Tibial nerve (tissue), 4 donors: ENCODE data around the gene SPEN.

Source experiments
- CTCF ChIP-seq, 5 experiments: fragments of 200-600 bp in 3 of 5; fragments of 450-650 bp in 2 of 5; sonication (generic) in 3 of 5; IDR thresholded peaks; one replicate each; pipeline ENCODE4 v1.5.1; 2016 to 2019; ENCODE audit warnings: antibody characterized with exemption in 5 of 5, mild to moderate bottlenecking in 3 of 5, moderate library complexity in 2 of 5
- EP300 ChIP-seq, 2 donors: sonication (generic); formaldehyde crosslinking; IDR thresholded peaks; one replicate each; pipeline ENCODE4 v1.6.1; 2017; ENCODE audit warnings: antibody characterized with exemption in 2 of 2, mild to moderate bottlenecking in 1 of 2

- no peak for TF ChIP-seq CTCF (IDR thresholded peaks at IDR 0.05)
- no peak for TF ChIP-seq EP300 (IDR thresholded peaks at IDR 0.05)
Observed at GRCh38 chr1:15848143-15848928, 829 bp downstream of the SPEN start.
